Stimulated activated CD8-positive, alpha-beta memory T cell treated with anti-CD3 and anti-CD28 coated beads, Interleukin-15, amount 100 ng/mL, for 1 hour (primary cell): ENCODE data around the gene CILP2.

Experiments used
- DNase-seq: peaks from one replicate; pipeline ENCODE4 v3.0.0-alpha.2; 2020; ENCODE audit warnings: low read depth

The CILP2 gene

GRCh38 chr19:19528721-19529490 lies 9.2 kb upstream of the CILP2 start, which contains the start of gene YJEFN3:
Gene YJEFN3 (plus strand): TSS chr19:19528911. CDS start chr19:19528933, 22 bp downstream.
- DNase-seq, result no peak

GRCh38 chr19:19529783-19530422 lies 8.2 kb upstream of the CILP2 start:
- DNase-seq, result no peak

- DNase-seq, result no peak
Observed at GRCh38 chr19:19530423-19530804, 7.7 kb upstream of the CILP2 start.

- no peak for DNase-seq
Observed at GRCh38 chr19:19530889-19531288, 7.2 kb upstream of the CILP2 start.

GRCh38 chr19:19531951-19532805 lies 5.9 kb upstream of the CILP2 start:
- DNase-seq, result peak; percentile 86

GRCh38 chr19:19532806-19533701 lies 5.0 kb upstream of the CILP2 start:
- no peak for DNase-seq

GRCh38 chr19:19533841-19534240 lies 4.2 kb upstream of the CILP2 start:
- no peak for DNase-seq

- no peak for DNase-seq
Observed at GRCh38 chr19:19534556-19535265, 3.4 kb upstream of the CILP2 start.

GRCh38 chr19:19535311-19536191 lies 2.5 kb upstream of the CILP2 start:
- no peak for DNase-seq

- no peak for DNase-seq
Observed at GRCh38 chr19:19537075-19538048, 703 bp upstream of the CILP2 start.

- DNase-seq, result no peak
Observed at GRCh38 chr19:19538785-19539166, 711 bp downstream of the CILP2 start.

- DNase-seq, result no peak
Observed at GRCh38 chr19:19539698-19540063, 1.6 kb downstream of the CILP2 start.

GRCh38 chr19:19540064-19540714 lies 2.1 kb downstream of the CILP2 start:
- peak; percentile 24 for DNase-seq

- peak; percentile 46 for DNase-seq
Observed at GRCh38 chr19:19540715-19541515, 2.9 kb downstream of the CILP2 start.

- no peak for DNase-seq
Observed at GRCh38 chr19:19541616-19542015, 3.6 kb downstream of the CILP2 start.

- DNase-seq, result no peak
Observed at GRCh38 chr19:19542507-19542906, 4.4 kb downstream of the CILP2 start.

- no peak for DNase-seq
Observed at GRCh38 chr19:19543101-19543500, 5.0 kb downstream of the CILP2 start.
